Loucy (cell line): ENCODE data around the gene DDX39B.

Source experiments
- CTCF ChIP-seq: fragments of 200-600 bp; sonication (generic); conservative IDR thresholded peaks from 2 replicates; pipeline ENCODE4 v1.5.1; 2014; ENCODE audit warnings: mild to moderate bottlenecking, antibody characterized with exemption, low read length
- EZH2phosphoT487 ChIP-seq: fragments of 200-600 bp; IDR thresholded peaks from 2 replicates; pipeline ENCODE4 v1.6.1; 2018; ENCODE audit warnings: antibody characterized with exemption, mild to moderate bottlenecking, moderate library complexity, borderline replicate concordance

- TF ChIP-seq CTCF: no peak
- TF ChIP-seq EZH2phosphoT487: no peak
Measured at GRCh38 chr6:31498748-31499147, 43.1 kb downstream of the DDX39B start.
